ENCODE measurements around the gene GKN2. TPM values are rescaled to one million over a fixed set of nuclear protein-coding genes. Genes with fewer than 3 reads are reported as not detected.

The GKN2 gene
- total and polyA plus RNA-seq, 7 donors: 1.2 to 14.4 TPM; not detected in 5

DNA sequence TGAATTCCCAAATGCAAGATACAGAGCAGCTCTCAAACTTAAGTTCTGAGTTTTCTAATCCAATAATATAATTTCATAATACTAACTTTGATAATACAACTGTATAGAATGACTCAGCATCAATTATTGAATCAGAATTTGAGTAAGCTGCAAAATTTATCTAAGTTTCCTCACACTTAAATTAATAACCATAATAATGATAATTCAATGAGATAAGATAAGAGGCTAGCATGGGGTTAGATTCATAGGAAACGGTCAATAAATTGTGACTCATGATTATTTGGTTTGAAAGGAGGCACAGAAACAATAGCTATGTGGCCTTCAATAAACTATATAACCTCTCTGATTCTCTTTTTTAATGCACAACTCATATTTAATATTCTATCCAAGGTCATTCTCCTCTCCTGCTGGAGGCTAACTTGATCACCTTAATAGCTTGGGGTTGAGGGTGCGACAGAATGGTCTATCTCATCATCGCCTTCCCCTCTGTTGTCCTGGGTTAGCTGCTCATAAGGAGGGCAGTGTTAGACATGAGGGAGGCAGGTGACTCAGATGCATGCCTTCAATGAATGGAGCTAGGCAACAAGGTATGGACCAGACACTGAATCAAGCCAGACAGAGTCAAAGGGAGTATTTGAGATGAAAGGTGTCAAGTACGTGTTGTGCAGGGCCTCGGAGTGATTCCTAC, 45.3 kb downstream of the GKN2 start:
- Histone ChIP-seq H3K4me1 (peaks cover 0 to 19% (median 11%) of the 10 kb centered on the region in 4 donors), H3K27me3 (no peaks in the 10 kb centered on the region), H3K27ac (no peak overlapping the region), H3K36me3 (no peaks in the 10 kb centered on the region), H3K9me3 (no peaks in the 10 kb centered on the region), H3K4me3 (no peak overlapping the region)
- TF ChIP-seq POLR2A (IDR thresholded peaks at IDR 0.05) (no peak), EP300 (IDR thresholded peaks at IDR 0.05) (no peak), POLR2AphosphoS5 (IDR thresholded peaks at IDR 0.05) (no peak)
- TF ChIP-seq, protein P1, sequence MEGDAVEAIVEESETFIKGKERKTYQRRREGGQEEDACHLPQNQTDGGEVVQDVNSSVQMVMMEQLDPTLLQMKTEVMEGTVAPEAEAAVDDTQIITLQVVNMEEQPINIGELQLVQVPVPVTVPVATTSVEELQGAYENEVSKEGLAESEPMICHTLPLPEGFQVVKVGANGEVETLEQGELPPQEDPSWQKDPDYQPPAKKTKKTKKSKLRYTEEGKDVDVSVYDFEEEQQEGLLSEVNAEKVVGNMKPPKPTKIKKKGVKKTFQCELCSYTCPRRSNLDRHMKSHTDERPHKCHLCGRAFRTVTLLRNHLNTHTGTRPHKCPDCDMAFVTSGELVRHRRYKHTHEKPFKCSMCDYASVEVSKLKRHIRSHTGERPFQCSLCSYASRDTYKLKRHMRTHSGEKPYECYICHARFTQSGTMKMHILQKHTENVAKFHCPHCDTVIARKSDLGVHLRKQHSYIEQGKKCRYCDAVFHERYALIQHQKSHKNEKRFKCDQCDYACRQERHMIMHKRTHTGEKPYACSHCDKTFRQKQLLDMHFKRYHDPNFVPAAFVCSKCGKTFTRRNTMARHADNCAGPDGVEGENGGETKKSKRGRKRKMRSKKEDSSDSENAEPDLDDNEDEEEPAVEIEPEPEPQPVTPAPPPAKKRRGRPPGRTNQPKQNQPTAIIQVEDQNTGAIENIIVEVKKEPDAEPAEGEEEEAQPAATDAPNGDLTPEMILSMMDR (IDR thresholded peaks at IDR 0.05): no peak
- intact Hi-C loops (cut with DNase I): loop anchor here (5.0 kb wide), 1 partner anchor 445 kb away; no protein-coding TSS in a partner anchor
- 93 to 96% methylated on average over 5 of the region's 5 CpGs for WGBS, 2 donors
- DNase-seq: no peak

DNA sequence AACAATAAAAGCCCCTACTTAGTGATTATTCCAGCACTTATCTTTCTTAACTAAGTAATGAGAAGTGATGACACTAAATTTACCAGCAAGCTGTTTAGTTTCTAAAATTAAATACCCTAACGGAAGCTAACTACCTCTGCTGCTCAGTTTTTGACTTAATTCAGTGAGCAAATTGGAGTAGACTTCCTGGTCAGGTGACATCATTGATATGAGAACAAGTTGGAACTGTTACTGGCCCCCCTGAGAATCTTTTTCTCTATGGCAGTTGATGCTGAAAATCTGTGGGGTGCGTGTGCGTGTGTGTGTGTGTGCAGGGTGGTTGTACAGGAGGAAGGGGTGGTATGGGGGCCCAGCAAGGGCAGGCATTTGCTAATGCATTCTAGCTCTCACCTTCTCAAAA, 46.0 kb downstream of the GKN2 start:
- WGBS, 2 donors: 78 to 87% methylated on average over 3 of the region's 3 CpGs
- DNase-seq: no peak
- intact Hi-C loops (cut with DNase I): loop anchor here (5.0 kb wide), 1 partner anchor 444 kb away; no protein-coding TSS in a partner anchor

DNA sequence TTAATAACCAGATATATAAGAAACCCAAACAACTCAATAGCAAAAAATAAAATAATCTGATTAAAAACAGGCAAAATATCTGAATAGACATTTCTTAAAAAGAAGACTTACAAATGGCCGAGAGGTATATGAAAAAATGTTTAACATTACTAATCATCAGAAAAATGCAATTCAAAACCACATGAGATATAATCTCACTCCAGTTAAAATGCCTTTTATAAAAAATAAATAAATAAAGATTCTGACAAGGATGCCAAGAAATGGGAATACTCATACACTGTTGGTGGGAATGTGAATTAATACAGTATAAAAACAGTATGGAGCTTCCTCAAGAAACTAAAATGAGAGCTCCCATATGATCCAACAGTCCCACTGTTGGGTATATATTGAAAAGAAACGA, 47.6 kb downstream of the GKN2 start:
- intact Hi-C loops (cut with DNase I): loop anchor here (5.0 kb wide), 1 partner anchor 443 kb away; no protein-coding TSS in a partner anchor
- 92 to 94% methylated on average over 2 of the region's 2 CpGs for WGBS, 2 donors
- Histone ChIP-seq H3K27ac (no peak overlapping the region), H3K27me3 (no peaks in the 10 kb centered on the region), H3K36me3 (no peaks in the 10 kb centered on the region), H3K4me3 (no peak overlapping the region), H3K9me3 (peaks cover 2 to 6% (median 4%) of the 10 kb centered on the region in 4 donors), H3K4me1 (peaks cover 0 to 19% (median 11%) of the 10 kb centered on the region in 4 donors)
- no peak for DNase-seq
- no peak for TF ChIP-seq POLR2AphosphoS5 (IDR thresholded peaks at IDR 0.05)
- TF ChIP-seq, protein P1 (IDR thresholded peaks at IDR 0.05): no peak
- TF ChIP-seq POLR2A (IDR thresholded peaks at IDR 0.05): no peak
- TF ChIP-seq EP300 (IDR thresholded peaks at IDR 0.05): no peak

More for the DNA sequence above, 46.0 kb downstream of the GKN2 start:
- no peak overlapping the region for H3K4me3 ChIP-seq
- no peak overlapping the region for H3K27ac ChIP-seq
- H3K9me3 ChIP-seq: peaks cover 0 to under 1% (median 0%) of the 10 kb centered on the region in 4 donors
- H3K36me3 ChIP-seq: no peaks in the 10 kb centered on the region
- H3K27me3 ChIP-seq: no peaks in the 10 kb centered on the region
- peaks cover 0 to 19% (median 11%) of the 10 kb centered on the region in 4 donors for H3K4me1 ChIP-seq
- TF ChIP-seq POLR2AphosphoS5 (IDR thresholded peaks at IDR 0.05) (no peak), EP300 (IDR thresholded peaks at IDR 0.05) (no peak), POLR2A (IDR thresholded peaks at IDR 0.05) (no peak)
- TF ChIP-seq, protein P1 (IDR thresholded peaks at IDR 0.05): no peak

DNA sequence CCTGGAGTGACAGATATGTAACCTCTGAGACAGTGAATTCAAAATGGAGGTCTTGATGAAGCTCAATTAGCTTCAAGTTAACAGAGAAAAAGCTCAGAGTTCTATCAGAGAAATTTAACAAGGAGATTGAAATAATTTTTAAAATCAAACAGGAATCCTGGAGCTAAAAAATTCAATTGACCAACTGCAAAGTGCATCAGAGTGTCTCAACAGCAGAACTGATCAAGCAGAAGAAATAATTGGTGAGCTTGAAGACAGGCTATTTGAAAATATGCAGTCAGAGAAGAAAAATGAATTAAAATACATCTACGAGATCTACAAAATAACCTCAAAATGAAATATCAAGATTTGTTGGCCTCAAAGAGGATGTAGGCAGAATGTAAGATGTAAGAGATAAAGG, 51.1 kb downstream of the GKN2 start:
- DNase-seq: no peak
- no peak overlapping the region for H3K4me3 ChIP-seq
- no peak overlapping the region for H3K27ac ChIP-seq
- no peaks in the 10 kb centered on the region for H3K27me3 ChIP-seq
- H3K4me1 ChIP-seq: no peaks in the 10 kb centered on the region
- no peaks in the 10 kb centered on the region for H3K36me3 ChIP-seq
- no peak for TF ChIP-seq POLR2A (IDR thresholded peaks at IDR 0.05)
- TF ChIP-seq, protein P1 (IDR thresholded peaks at IDR 0.05): no peak
- TF ChIP-seq EP300 (IDR thresholded peaks at IDR 0.05): no peak
- TF ChIP-seq POLR2AphosphoS5 (IDR thresholded peaks at IDR 0.05): no peak
- intact Hi-C loops (cut with DNase I): no loop called here
- H3K9me3 ChIP-seq: peaks cover 2 to 6% (median 4%) of the 10 kb centered on the region in 4 donors
- 93 to 95% methylated on average over 1 of the region's 1 CpG for WGBS, 2 donors
